ENCODE data around the gene SCO2. TPM values are rescaled to one million over a fixed set of nuclear protein-coding genes. Genes with fewer than 3 reads are reported as not detected.

SCO2 gene
- total RNA-seq, 2 experiments from 2014 or later: 4.1 to 4.9 TPM

- intact Hi-C loops (cut with micrococcal nuclease; ENCODE audit: unreplicated experiment): loop anchor here (2.0 to 5.0 kb wide), 3 partner anchors 36 to 285 kb away; partner anchors contain the start of gene SYCE3
- ChIA-PET POLR2A (no interaction called here), CTCF (ENCODE audit: unreplicated experiment) (no interaction called here)
- BruUV-seq (replicated peaks): no TSS peak
- TF ChIP-seq, protein P1, sequence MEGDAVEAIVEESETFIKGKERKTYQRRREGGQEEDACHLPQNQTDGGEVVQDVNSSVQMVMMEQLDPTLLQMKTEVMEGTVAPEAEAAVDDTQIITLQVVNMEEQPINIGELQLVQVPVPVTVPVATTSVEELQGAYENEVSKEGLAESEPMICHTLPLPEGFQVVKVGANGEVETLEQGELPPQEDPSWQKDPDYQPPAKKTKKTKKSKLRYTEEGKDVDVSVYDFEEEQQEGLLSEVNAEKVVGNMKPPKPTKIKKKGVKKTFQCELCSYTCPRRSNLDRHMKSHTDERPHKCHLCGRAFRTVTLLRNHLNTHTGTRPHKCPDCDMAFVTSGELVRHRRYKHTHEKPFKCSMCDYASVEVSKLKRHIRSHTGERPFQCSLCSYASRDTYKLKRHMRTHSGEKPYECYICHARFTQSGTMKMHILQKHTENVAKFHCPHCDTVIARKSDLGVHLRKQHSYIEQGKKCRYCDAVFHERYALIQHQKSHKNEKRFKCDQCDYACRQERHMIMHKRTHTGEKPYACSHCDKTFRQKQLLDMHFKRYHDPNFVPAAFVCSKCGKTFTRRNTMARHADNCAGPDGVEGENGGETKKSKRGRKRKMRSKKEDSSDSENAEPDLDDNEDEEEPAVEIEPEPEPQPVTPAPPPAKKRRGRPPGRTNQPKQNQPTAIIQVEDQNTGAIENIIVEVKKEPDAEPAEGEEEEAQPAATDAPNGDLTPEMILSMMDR (conservative IDR thresholded peaks at IDR 0.05; ENCODE audit: low read length): no peak
- no peak for TF ChIP-seq EZH2phosphoT487 (IDR thresholded peaks at IDR 0.05; ENCODE audit: borderline replicate concordance, low read depth, low read length)
- no peaks in the 10 kb centered on the region for H4K20me1 ChIP-seq (ENCODE audit: insufficient read depth, low read length)
- DNase-seq (ENCODE audit: low spot score): peak; percentile 60
- H3K4me1 ChIP-seq (ENCODE audit: insufficient read depth, low read length, poor library complexity, severe bottlenecking): peaks cover 39% of the 10 kb centered on the region
- no peaks in the 10 kb centered on the region for H3K9me3 ChIP-seq (ENCODE audit: low read length)
- peak overlapping the region; percentile 86 for H3K4me2 ChIP-seq (ENCODE audit: low read length)
- peak overlapping the region; percentile 77 for H3K4me3 ChIP-seq (ENCODE audit: low read depth, low read length, poor library complexity, severe bottlenecking)
- peaks cover 4% of the 10 kb centered on the region; the same call in 1 of the 2 replicates for H3K79me2 ChIP-seq (ENCODE audit: insufficient read depth, low read depth, low read length)
- peak overlapping the region; percentile 31; the same call in 1 of the 2 replicates for H2AFZ ChIP-seq (ENCODE audit: low read length)
- peak overlapping the region; percentile 92 for H3K27ac ChIP-seq (ENCODE audit: low read depth, low read length, poor library complexity, severe bottlenecking)
- H3K9me2 ChIP-seq (ENCODE audit: insufficient read depth, low read length): no peaks in the 10 kb centered on the region
- peaks cover 30% of the 10 kb centered on the region for H3K36me3 ChIP-seq (ENCODE audit: insufficient read depth, low read length)
These were observed 1.7 kb upstream of the SCO2 start for GRCh38 chr22:50526834-50527801.

- ChIA-PET CTCF (ENCODE audit: unreplicated experiment) (interaction anchor here (0.5 to 1.6 kb wide), 9 partner anchors 13 to 271 kb away, joined by 3 to 9 read pairs (median 5); partner anchors contain the start of genes LMF2 and NCAPH2), POLR2A (interaction anchor here (0.6 to 3.3 kb wide), 9 partner anchors 9 to 284 kb away, joined by 3 to 33 read pairs (median 4); partner anchors contain the start of genes LMF2 and NCAPH2)
- Histone ChIP-seq H3K27ac (ENCODE audit: low read depth, low read length, poor library complexity, severe bottlenecking) (peak overlapping the region; percentile 92), H3K4me1 (ENCODE audit: insufficient read depth, low read length, poor library complexity, severe bottlenecking) (peaks cover 31% of the 10 kb centered on the region), H2AFZ (ENCODE audit: low read length) (peak overlapping the region; percentile 31; the same call in 1 of the 2 replicates), H3K4me3 (ENCODE audit: low read depth, low read length, poor library complexity, severe bottlenecking) (peak overlapping the region; percentile 77), H3K79me2 (ENCODE audit: insufficient read depth, low read depth, low read length) (peaks cover 4% of the 10 kb centered on the region; the same call in 1 of the 2 replicates), H3K36me3 (ENCODE audit: insufficient read depth, low read length) (peaks cover 38% of the 10 kb centered on the region), H3K4me2 (ENCODE audit: low read length) (peak overlapping the region; percentile 86), H4K20me1 (ENCODE audit: insufficient read depth, low read length) (no peaks in the 10 kb centered on the region), H3K9me3 (ENCODE audit: low read length) (no peaks in the 10 kb centered on the region), H3K9me2 (ENCODE audit: insufficient read depth, low read length) (no peaks in the 10 kb centered on the region)
- peak; percentile 85 for DNase-seq (ENCODE audit: low spot score)
- no TSS peak for BruUV-seq (replicated peaks)
- TF ChIP-seq, protein P1 (conservative IDR thresholded peaks at IDR 0.05; ENCODE audit: low read length): peak; percentile 78
- TF ChIP-seq EZH2phosphoT487 (IDR thresholded peaks at IDR 0.05; ENCODE audit: borderline replicate concordance, low read depth, low read length): no peak
- intact Hi-C loops (cut with micrococcal nuclease; ENCODE audit: unreplicated experiment): loop anchor here (2.0 to 5.0 kb wide), 3 partner anchors 37 to 284 kb away; partner anchors contain the start of gene SYCE3
These were observed 873 bp upstream of the SCO2 start for GRCh38 chr22:50526108-50526833.

Data from OCI-LY7 (cell line).